GM20431 (cell line): ENCODE results near the gene CDH2.

Source experiments
- in situ Hi-C: fragments of 300-500 bp; cut with MseI, MboI; formaldehyde crosslinking; loops from one replicate; pipeline ENCODE4 v1.15.0; 2020; ENCODE audit warnings: low sequenced_read_pairs; ENCODE audit not compliant: unreplicated experiment

CDH2 gene

GRCh38 chr18:28062443-28062842 is 114.5 kb downstream of the CDH2 start:
- in situ Hi-C loops, result no loop called here

- in situ Hi-C loops, result no loop called here
These were observed 117.1 kb downstream of the CDH2 start for GRCh38 chr18:28059861-28060260.

GRCh38 chr18:28050545-28050944 is 126.4 kb downstream of the CDH2 start:
- in situ Hi-C loops, result no loop called here

- in situ Hi-C loops, result no loop called here
These were observed 128.3 kb downstream of the CDH2 start for GRCh38 chr18:28048612-28049011.

- in situ Hi-C loops, result no loop called here
These were observed 131.1 kb downstream of the CDH2 start for GRCh38 chr18:28045880-28046279.

GRCh38 chr18:28045176-28045810 is 131.6 kb downstream of the CDH2 start:
- in situ Hi-C loops, result no loop called here

GRCh38 chr18:28044036-28044435 is 132.9 kb downstream of the CDH2 start:
- in situ Hi-C loops, result no loop called here

GRCh38 chr18:28043631-28044030 is 133.3 kb downstream of the CDH2 start:
- in situ Hi-C loops, result no loop called here

- in situ Hi-C loops, result no loop called here
These were observed 135.6 kb downstream of the CDH2 start for GRCh38 chr18:28041366-28041765.

- in situ Hi-C loops, result no loop called here
These were observed 136.2 kb downstream of the CDH2 start for GRCh38 chr18:28040716-28041115.

- in situ Hi-C loops, result no loop called here
These were observed 136.7 kb downstream of the CDH2 start for GRCh38 chr18:28040211-28040610.

GRCh38 chr18:28039691-28040090 is 137.2 kb downstream of the CDH2 start:
- in situ Hi-C loops, result no loop called here

GRCh38 chr18:28039078-28039477 is 137.9 kb downstream of the CDH2 start:
- in situ Hi-C loops, result no loop called here

GRCh38 chr18:28036488-28036887 is 140.4 kb downstream of the CDH2 start:
- in situ Hi-C loops, result no loop called here

GRCh38 chr18:28034567-28034966 is 142.4 kb downstream of the CDH2 start:
- in situ Hi-C loops, result no loop called here

- in situ Hi-C loops, result no loop called here
These were observed 144.8 kb downstream of the CDH2 start for GRCh38 chr18:28032177-28032576.

GRCh38 chr18:28030458-28030857 is 146.5 kb downstream of the CDH2 start:
- in situ Hi-C loops, result no loop called here

GRCh38 chr18:28027755-28028154 is 149.2 kb downstream of the CDH2 start:
- in situ Hi-C loops, result no loop called here

GRCh38 chr18:28019425-28020108 is 157.4 kb downstream of the CDH2 start:
- in situ Hi-C loops, result no loop called here

- in situ Hi-C loops, result no loop called here
These were observed 158.6 kb downstream of the CDH2 start for GRCh38 chr18:28018351-28018750.

GRCh38 chr18:28015671-28016070 is 161.3 kb downstream of the CDH2 start:
- in situ Hi-C loops, result no loop called here

GRCh38 chr18:28013066-28013465 is 163.9 kb downstream of the CDH2 start:
- in situ Hi-C loops, result no loop called here
